Calu3 (cell line): Measurements from ENCODE around the gene FAM89B. TPM values are rescaled to one million over a fixed set of nuclear protein-coding genes. Genes with fewer than 3 reads are reported as not detected.

Source experiments
- BruUV-seq: library from RNA; stranded (reverse); fragments of 400-500 nt; replicated peaks from 2 replicates; lab custom pipeline; 2021; lab: Mats Ljungman, UMichigan
- CTCF ChIA-PET: fragments of 300-600 bp; sonication (Branson Sonifier 250); formaldehyde crosslinking; loops from one replicate; lab custom pipeline; 2022; ENCODE audit warnings: antibody characterized with exemption; lab: Charles Lee
- DNase-seq: peaks from one replicate; pipeline ENCODE4 v3.0.0; 2022
- H3K27ac Mint-ChIP-seq: one replicate; pipeline ENCODE4 v1.8.0; 2022; ENCODE audit warnings: mixed read lengths; ENCODE audit not compliant: unreplicated experiment
- H3K27me3 Mint-ChIP-seq: one replicate; pipeline ENCODE4 v1.8.0; 2022; ENCODE audit warnings: mixed read lengths; ENCODE audit not compliant: unreplicated experiment
- H3K36me3 Mint-ChIP-seq: one replicate; pipeline ENCODE4 v1.8.0; 2022; ENCODE audit warnings: mild to moderate bottlenecking, moderate library complexity, mixed read lengths; ENCODE audit not compliant: insufficient read depth, unreplicated experiment
- H3K4me1 Mint-ChIP-seq: one replicate; pipeline ENCODE4 v1.8.0; 2022; ENCODE audit warnings: mild to moderate bottlenecking, low read depth, mixed read lengths; ENCODE audit not compliant: unreplicated experiment
- H3K4me3 Mint-ChIP-seq: one replicate; pipeline ENCODE4 v1.8.0; 2022; ENCODE audit warnings: mild to moderate bottlenecking, low read depth, moderate library complexity, mixed read lengths; ENCODE audit not compliant: unreplicated experiment
- H3K9me3 Mint-ChIP-seq: one replicate; pipeline ENCODE4 v1.8.0; 2022; ENCODE audit warnings: low read depth, mixed read lengths; ENCODE audit not compliant: unreplicated experiment
- intact Hi-C: fragments of 100-400 bp; cut with micrococcal nuclease; formaldehyde crosslinking; loops from one replicate; pipeline ENCODE4 v1.10.0; 2022; ENCODE audit not compliant: unreplicated experiment
- total RNA-seq: library from RNA; stranded (reverse); gene quantifications from 2 replicates; pipeline ENCODE4 v1.2.3, GENCODE V29; 2022
- TF ChIP-seq, protein P1 (sequence below): fragments of 200-600 bp; IDR thresholded peaks from one replicate; pipeline ENCODE4 v1.8.0; 2022; ENCODE audit warnings: antibody characterized with exemption; ENCODE audit not compliant: unreplicated experiment

The FAM89B gene
- total RNA-seq, 1 experiment from 2014 or later: 29.8 TPM

- peak overlapping the region; percentile 71 for H3K27ac Mint-ChIP-seq
- peak overlapping the region; percentile 79 for H3K4me3 Mint-ChIP-seq
- no peaks in the 10 kb centered on the region for H3K27me3 Mint-ChIP-seq
- peak; percentile 78 for DNase-seq
- CTCF ChIA-PET: interaction anchor here (0.8 to 1.6 kb wide), 2 partner anchors 11 to 17 kb away, joined by 4 to 5 read pairs; no protein-coding TSS in a partner anchor
- peaks cover 27% of the 10 kb centered on the region for H3K4me1 Mint-ChIP-seq
- BruUV-seq: no TSS peak
- TF ChIP-seq, protein P1, sequence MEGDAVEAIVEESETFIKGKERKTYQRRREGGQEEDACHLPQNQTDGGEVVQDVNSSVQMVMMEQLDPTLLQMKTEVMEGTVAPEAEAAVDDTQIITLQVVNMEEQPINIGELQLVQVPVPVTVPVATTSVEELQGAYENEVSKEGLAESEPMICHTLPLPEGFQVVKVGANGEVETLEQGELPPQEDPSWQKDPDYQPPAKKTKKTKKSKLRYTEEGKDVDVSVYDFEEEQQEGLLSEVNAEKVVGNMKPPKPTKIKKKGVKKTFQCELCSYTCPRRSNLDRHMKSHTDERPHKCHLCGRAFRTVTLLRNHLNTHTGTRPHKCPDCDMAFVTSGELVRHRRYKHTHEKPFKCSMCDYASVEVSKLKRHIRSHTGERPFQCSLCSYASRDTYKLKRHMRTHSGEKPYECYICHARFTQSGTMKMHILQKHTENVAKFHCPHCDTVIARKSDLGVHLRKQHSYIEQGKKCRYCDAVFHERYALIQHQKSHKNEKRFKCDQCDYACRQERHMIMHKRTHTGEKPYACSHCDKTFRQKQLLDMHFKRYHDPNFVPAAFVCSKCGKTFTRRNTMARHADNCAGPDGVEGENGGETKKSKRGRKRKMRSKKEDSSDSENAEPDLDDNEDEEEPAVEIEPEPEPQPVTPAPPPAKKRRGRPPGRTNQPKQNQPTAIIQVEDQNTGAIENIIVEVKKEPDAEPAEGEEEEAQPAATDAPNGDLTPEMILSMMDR: no peak
- H3K9me3 Mint-ChIP-seq: no peaks in the 10 kb centered on the region
- peaks cover 91% of the 10 kb centered on the region for H3K36me3 Mint-ChIP-seq
- intact Hi-C loops: no loop called here
Measured at GRCh38 chr11:65576867-65577755, 4.8 kb downstream of the FAM89B start.

GRCh38 chr11:65577756-65578109, 5.4 kb downstream of the FAM89B start:
- Mint-ChIP-seq H3K4me1 (peaks cover 24% of the 10 kb centered on the region), H3K27me3 (no peaks in the 10 kb centered on the region), H3K4me3 (peak overlapping the region; percentile 79), H3K27ac (no peak overlapping the region), H3K36me3 (peaks cover 90% of the 10 kb centered on the region), H3K9me3 (no peaks in the 10 kb centered on the region)
- CTCF ChIA-PET: interaction anchor here (0.8 to 1.6 kb wide), 2 partner anchors 11 to 16 kb away, joined by 3 to 5 read pairs; no protein-coding TSS in a partner anchor
- BruUV-seq: no TSS peak
- TF ChIP-seq, protein P1: no peak
- DNase-seq: no peak
- intact Hi-C loops: no loop called here

DNA sequence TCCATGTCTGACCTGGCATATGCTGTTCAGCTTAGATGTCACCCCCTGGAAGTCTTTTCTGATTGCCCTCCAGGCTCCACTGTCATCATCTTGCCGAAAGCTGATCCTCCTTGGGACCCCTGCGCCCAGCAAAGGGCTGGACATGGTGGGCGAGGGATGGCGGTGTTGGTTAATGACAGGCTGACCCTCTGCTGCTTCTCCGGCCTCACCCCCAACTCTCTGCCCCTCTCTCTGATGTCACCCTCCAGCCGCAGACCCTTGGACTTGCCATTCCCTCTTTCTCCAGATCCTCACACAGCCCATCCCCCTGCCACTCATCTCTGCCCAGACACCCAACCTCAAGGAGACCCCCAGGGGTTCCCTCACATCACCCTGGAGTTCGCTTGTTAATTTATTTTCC, 5.8 kb downstream of the FAM89B start:
- no peak for DNase-seq
- CTCF ChIA-PET: interaction anchor here (0.8 to 1.6 kb wide), 2 partner anchors 10 to 15 kb away, joined by 3 to 5 read pairs; no protein-coding TSS in a partner anchor
- Mint-ChIP-seq H3K4me1 (peaks cover 24% of the 10 kb centered on the region), H3K27ac (peak overlapping the region; percentile 22), H3K4me3 (peak overlapping the region; percentile 79), H3K9me3 (no peaks in the 10 kb centered on the region), H3K27me3 (no peaks in the 10 kb centered on the region), H3K36me3 (peaks cover 86% of the 10 kb centered on the region)
- intact Hi-C loops: no loop called here
- BruUV-seq: no TSS peak
- TF ChIP-seq, protein P1: no peak

DNA sequence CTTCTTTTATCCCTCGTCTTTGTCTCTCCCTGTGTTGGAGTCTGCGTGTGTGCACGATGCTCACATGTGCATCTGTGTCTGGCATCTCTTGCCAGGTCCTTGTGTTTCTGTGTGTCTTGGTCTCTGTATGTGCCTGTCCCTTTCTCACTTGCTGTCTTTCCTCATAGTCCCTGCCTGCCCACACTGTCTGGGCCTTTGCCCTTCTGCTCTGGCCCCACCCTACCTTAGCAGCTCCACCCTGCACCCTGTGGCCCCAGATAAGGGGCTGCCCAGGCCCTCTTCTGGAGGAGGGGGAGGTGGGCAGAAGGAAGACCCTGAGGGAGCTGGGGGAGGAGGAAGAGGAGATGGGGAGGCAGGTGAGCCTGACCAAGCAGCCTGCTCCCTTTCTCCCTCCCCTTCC, 6.3 kb downstream of the FAM89B start:
- peak overlapping the region; percentile 79 for H3K4me3 Mint-ChIP-seq

More for the DNA sequence above, 6.3 kb downstream of the FAM89B start:
- CTCF ChIA-PET: no interaction called here
- TF ChIP-seq, protein P1: no peak
- no peak for DNase-seq
- peaks cover 81% of the 10 kb centered on the region for H3K36me3 Mint-ChIP-seq
- H3K27ac Mint-ChIP-seq: peak overlapping the region; percentile 22
- H3K27me3 Mint-ChIP-seq: no peaks in the 10 kb centered on the region
- intact Hi-C loops: no loop called here
- no peaks in the 10 kb centered on the region for H3K9me3 Mint-ChIP-seq
- H3K4me1 Mint-ChIP-seq: peaks cover 20% of the 10 kb centered on the region
- no TSS peak for BruUV-seq
